Gastroesophageal sphincter (tissue), 4 donors: Measurements from ENCODE around the gene VEGFA. TPM values are rescaled to one million over a fixed set of nuclear protein-coding genes. Genes with fewer than 3 reads are reported as not detected.

Experiments
- ATAC-seq: fragments of 150-250 bp; one replicate; pipeline ENCODE4 v1.9.1; 2016; ENCODE audit warnings: mild to moderate bottlenecking, moderate library complexity
- H3K27ac ChIP-seq, 4 donors: fragments of 200-600 bp; sonication (generic) in 3 of 4; 1 replicate in 3 of 4; 2 replicates in 1 of 4; pipeline ENCODE4 v1.5.1; 2016 to 2019
- H3K27me3 ChIP-seq: fragments of 200-600 bp; sonication (generic); one replicate; pipeline ENCODE4 v1.5.1; 2019
- H3K36me3 ChIP-seq, 2 donors: fragments of 200-600 bp; sonication (generic); one replicate each; pipeline ENCODE4 v1.5.1; 2019; ENCODE audit warnings: control low read depth in 1 of 2
- H3K4me1 ChIP-seq, 3 donors: fragments of 200-600 bp; sonication (generic); 1 replicate in 2 of 3; 2 replicates in 1 of 3; pipeline ENCODE4 v1.5.1; 2016 to 2019; ENCODE audit warnings: control low read depth in 2 of 3
- H3K4me3 ChIP-seq, 2 donors: fragments of 200-600 bp; sonication (generic); one replicate each; pipeline ENCODE4 v1.5.1; 2019; ENCODE audit warnings: mild to moderate bottlenecking in 1 of 2, moderate library complexity in 1 of 2
- H3K9me3 ChIP-seq, 3 donors: fragments of 200-600 bp; sonication (generic); one replicate each; pipeline ENCODE4 v1.5.1; 2017 to 2019; ENCODE audit warnings: control low read depth in 2 of 3
- EP300 ChIP-seq: sonication (generic); formaldehyde crosslinking; IDR thresholded peaks from one replicate; pipeline ENCODE4 v1.6.1; 2017; ENCODE audit warnings: antibody characterized with exemption, mild to moderate bottlenecking
- POLR2A ChIP-seq, 2 donors: fragments of 450-650 bp; IDR thresholded peaks; one replicate each; pipeline ENCODE4 v1.6.1; 2017; ENCODE audit warnings: antibody characterized with exemption in 2 of 2, mild to moderate bottlenecking in 2 of 2, moderate library complexity in 1 of 2
- POLR2AphosphoS5 ChIP-seq: sonication (generic); formaldehyde crosslinking; IDR thresholded peaks from one replicate; pipeline ENCODE4 v1.6.1; 2017; ENCODE audit warnings: antibody characterized with exemption
- WGBS, 2 donors: methylation state at CpG; one replicate each; pipeline ENCODE4 v1.1.5; 2018; ENCODE audit warnings: low coverage in 1 of 2; 5-methylcytosine and 5-hydroxymethylcytosine counted together
- total RNA-seq, 4 donors: library from RNA; depleted of rRNA; stranded (reverse); fragments of >200 nt; gene quantifications; one replicate each; pipeline ENCODE4 v1.1.0, GENCODE V29; 2016
- TF ChIP-seq, protein P1 (sequence below), 4 experiments: fragments of 200-600 bp in 2 of 4; fragments of 450-650 bp in 2 of 4; sonication (generic) in 1 of 4; IDR thresholded peaks; one replicate each; pipeline ENCODE4 v1.5.1; 2017 to 2019; ENCODE audit warnings: antibody characterized with exemption in 4 of 4, mild to moderate bottlenecking in 2 of 4, moderate library complexity in 2 of 4

The VEGFA gene
- total RNA-seq, 4 donors from 2014 or later: 32.2 to 66.2 (median 40.1) TPM

DNA sequence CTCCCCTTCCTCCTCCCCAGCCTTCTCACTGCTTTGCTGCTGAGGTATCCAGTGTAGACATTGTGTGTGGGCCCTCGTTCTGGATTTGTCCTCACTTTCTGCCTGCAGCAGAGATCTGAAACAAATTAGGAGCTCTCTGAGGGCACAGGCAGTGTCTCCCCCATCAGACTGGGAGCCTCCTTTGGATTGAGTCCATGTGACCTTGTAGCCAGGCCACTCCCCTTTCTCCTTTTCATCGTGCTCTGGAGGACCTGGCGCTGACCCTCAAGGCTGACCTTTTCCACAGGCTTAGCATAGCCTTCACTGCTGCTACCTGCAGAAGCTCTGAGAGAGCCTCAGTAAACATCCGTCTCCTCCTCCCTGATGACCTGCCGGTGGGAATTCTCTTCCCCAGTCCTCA is 26.2 kb downstream of the VEGFA start:
- 80% methylated on average over 1 of the region's 5 CpGs; no CpG with 5 or more reads in 1 of the 2 donors for WGBS, 2 donors
- no peaks in the 10 kb centered on the region for H3K4me1 ChIP-seq

DNA sequence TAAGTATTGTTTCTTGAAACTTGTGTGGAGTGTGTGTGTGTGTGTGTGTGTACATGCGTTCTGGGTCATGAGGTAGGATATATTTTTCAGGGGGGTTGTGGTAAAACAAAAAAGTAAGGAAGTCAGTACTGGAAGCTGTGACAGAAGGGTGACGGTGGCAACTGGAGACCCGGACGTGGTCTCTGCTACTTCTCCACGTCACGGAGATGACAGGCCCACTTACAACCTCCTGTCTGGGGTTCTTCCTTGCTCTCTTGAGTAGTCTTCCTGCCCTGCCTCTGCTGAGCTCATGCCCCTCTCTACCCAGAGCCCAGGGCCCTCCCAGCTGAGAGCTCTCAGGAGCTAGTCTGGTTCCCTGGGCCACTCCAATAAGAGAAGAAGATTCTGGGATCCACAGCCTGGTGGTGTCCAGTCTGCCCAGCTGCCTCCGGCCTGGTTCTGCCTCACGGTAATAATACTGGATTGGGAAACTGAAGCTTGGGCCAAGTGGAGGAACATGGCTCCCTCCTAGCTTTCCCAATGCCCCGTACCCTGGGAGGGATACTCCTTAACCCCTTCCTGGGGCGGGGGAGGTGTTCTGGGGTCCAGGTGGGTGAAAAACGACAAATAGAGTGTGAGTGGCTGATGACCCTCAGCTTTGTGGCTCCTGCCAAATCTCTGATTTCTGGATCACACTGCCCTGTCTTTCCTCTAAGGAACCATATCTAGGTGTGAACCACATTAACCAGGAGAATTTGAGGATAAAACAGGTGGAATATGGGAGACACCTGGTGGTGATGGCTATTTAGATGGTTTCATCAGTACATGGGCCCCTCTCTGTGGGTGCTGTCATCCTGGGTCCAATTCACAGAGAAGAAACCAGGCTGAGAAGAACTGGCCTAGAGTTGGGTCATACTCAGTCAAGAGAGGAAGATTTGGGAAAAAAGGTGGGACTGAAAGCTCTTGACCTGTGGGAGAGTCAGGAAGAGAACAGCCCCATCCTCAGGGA is 27.2 kb downstream of the VEGFA start:
- H3K4me1 ChIP-seq: no peaks in the 10 kb centered on the region
- H3K27ac ChIP-seq: no peak overlapping the region
- H3K27me3 ChIP-seq: no peaks in the 10 kb centered on the region
- ATAC-seq: no peak
- WGBS, 2 donors: 80 to 100% methylated on average over 6 to 7 of the region's 11 CpGs
- TF ChIP-seq POLR2AphosphoS5 (no peak), POLR2A (IDR thresholded peaks at IDR 0.05) (no peak), EP300 (no peak)
- TF ChIP-seq, protein P1, sequence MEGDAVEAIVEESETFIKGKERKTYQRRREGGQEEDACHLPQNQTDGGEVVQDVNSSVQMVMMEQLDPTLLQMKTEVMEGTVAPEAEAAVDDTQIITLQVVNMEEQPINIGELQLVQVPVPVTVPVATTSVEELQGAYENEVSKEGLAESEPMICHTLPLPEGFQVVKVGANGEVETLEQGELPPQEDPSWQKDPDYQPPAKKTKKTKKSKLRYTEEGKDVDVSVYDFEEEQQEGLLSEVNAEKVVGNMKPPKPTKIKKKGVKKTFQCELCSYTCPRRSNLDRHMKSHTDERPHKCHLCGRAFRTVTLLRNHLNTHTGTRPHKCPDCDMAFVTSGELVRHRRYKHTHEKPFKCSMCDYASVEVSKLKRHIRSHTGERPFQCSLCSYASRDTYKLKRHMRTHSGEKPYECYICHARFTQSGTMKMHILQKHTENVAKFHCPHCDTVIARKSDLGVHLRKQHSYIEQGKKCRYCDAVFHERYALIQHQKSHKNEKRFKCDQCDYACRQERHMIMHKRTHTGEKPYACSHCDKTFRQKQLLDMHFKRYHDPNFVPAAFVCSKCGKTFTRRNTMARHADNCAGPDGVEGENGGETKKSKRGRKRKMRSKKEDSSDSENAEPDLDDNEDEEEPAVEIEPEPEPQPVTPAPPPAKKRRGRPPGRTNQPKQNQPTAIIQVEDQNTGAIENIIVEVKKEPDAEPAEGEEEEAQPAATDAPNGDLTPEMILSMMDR (IDR thresholded peaks at IDR 0.05): no peak
- H3K36me3 ChIP-seq: no peaks in the 10 kb centered on the region
- H3K4me3 ChIP-seq: no peak overlapping the region
- H3K9me3 ChIP-seq: no peaks in the 10 kb centered on the region

More for the DNA sequence above, 26.2 kb downstream of the VEGFA start:
- ATAC-seq: no peak
- Histone ChIP-seq H3K27me3 (no peaks in the 10 kb centered on the region), H3K9me3 (no peaks in the 10 kb centered on the region), H3K36me3 (no peaks in the 10 kb centered on the region), H3K27ac (no peak overlapping the region), H3K4me3 (no peak overlapping the region)
- TF ChIP-seq POLR2A (IDR thresholded peaks at IDR 0.05): no peak
- no peak for TF ChIP-seq EP300
- no peak for TF ChIP-seq POLR2AphosphoS5
- TF ChIP-seq, protein P1 (IDR thresholded peaks at IDR 0.05): no peak

DNA sequence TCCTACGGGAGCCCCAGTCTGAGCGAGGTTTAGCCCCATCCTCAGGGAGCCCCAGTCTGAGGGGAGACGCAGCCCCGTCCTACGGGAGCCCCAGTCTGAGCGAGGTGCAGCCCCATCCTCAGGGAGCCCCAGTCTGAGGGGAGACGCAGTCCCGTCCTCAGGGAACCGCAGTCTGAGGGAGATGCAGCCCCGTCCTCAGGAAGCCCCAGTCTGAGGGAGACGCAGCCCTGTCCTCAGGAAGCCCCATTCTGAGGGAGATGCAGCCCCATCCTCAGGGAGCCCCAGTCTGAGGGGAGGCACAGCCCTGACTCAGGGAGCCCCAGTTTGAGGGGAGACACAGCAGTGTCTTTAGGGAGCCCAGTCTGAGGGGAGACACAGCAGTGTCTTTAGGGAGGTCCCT is 27.9 kb downstream of the VEGFA start:
- no peak for ATAC-seq
- no peaks in the 10 kb centered on the region for H3K4me1 ChIP-seq
- H3K27ac ChIP-seq: no peak overlapping the region
- TF ChIP-seq, protein P1 (IDR thresholded peaks at IDR 0.05): no peak
- H3K9me3 ChIP-seq: no peaks in the 10 kb centered on the region
- WGBS, 2 donors: 100% methylated on average over 3 of the region's 11 CpGs; no CpG with 5 or more reads in 1 of the 2 donors
- no peaks in the 10 kb centered on the region for H3K36me3 ChIP-seq
- no peak overlapping the region for H3K4me3 ChIP-seq
- H3K27me3 ChIP-seq: no peaks in the 10 kb centered on the region

DNA sequence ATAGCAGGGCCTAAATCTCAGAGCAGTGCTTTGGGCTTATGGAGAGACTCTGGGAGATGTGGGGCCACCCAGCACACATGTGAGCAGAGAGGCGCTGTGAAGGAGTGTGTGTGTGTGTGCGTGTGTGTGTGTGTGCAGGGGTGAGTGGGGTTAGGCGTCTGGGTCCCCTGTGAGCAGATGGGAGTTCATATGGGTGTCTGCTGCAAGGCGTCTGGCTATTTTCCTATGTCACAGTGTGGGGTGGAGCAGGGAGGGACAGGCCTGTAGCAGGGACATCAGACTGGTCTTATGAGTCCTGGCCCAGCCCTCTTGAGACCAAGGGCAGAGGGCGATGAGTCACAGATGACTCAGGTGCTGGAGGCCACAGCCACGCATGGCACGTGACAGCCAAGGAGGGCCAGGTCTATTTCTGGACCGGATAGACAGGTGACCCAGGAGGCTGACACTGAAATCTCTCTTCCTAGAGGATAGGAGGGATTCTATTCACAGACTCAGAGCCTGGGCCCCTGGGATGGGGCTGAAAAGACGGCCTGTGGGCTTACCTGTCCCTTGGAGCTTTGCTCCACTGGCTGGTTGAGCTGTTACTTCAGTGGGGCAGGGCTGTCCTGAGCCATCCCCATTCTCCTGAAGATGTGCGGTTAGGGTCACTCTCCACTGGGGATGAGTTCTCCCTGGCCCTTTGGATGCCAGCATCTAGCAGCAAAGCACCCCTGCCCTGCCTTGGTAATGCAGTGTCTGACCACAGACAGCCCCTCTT is 28.9 kb downstream of the VEGFA start:
- Histone ChIP-seq H3K9me3 (no peaks in the 10 kb centered on the region), H3K4me1 (no peaks in the 10 kb centered on the region), H3K4me3 (no peak overlapping the region), H3K27me3 (no peaks in the 10 kb centered on the region), H3K36me3 (no peaks in the 10 kb centered on the region), H3K27ac (peak overlapping the region in 1 of 4 donors; percentile 12)
- ATAC-seq: no peak
- WGBS, 2 donors: 40 to 65% methylated on average over 1 to 4 of the region's 10 CpGs
- TF ChIP-seq, protein P1 (IDR thresholded peaks at IDR 0.05): no peak
- no peak for TF ChIP-seq EP300
